Aorta (tissue), 5 donors: ENCODE data around the gene ARMC8. TPM values are rescaled to one million over a fixed set of nuclear protein-coding genes. Genes with fewer than 3 reads are reported as not detected.

Source experiments
- ATAC-seq: fragments of 200-7000 bp; cut with Tn5 transposase; one replicate; pipeline ENCODE4 v1.9.1; 2022; ENCODE audit warnings: moderate library complexity; ENCODE audit not compliant: low FRiP score
- DNase-seq, 2 donors: peaks; one replicate each; pipeline ENCODE4 v3.0.0-alpha.2; 2020
- H3K27ac ChIP-seq, 2 donors: one replicate each; pipeline ENCODE4 v1.5.1; 2013; ENCODE audit warnings: low read length in 2 of 2, mild to moderate bottlenecking in 2 of 2, moderate library complexity in 2 of 2, control low read depth in 1 of 2, inconsistent platforms in 1 of 2, low read depth in 1 of 2
- H3K27me3 ChIP-seq, 2 donors: one replicate each; pipeline ENCODE4 v1.6.1; 2013; ENCODE audit warnings: control low read depth in 1 of 2, low read length in 1 of 2, mild to moderate bottlenecking in 1 of 2, moderate library complexity in 1 of 2; ENCODE audit not compliant: insufficient read depth in 2 of 2, control insufficient read depth in 1 of 2
- H3K36me3 ChIP-seq, 2 donors: one replicate each; pipeline ENCODE4 v1.6.1; 2013; ENCODE audit warnings: control low read depth in 1 of 2, low read length in 1 of 2, mild to moderate bottlenecking in 1 of 2; ENCODE audit not compliant: insufficient read depth in 2 of 2, control insufficient read depth in 1 of 2
- H3K4me1 ChIP-seq, 2 donors: one replicate each; pipeline ENCODE4 v1.6.1; 2013; ENCODE audit warnings: low read length in 2 of 2, control low read depth in 1 of 2, mild to moderate bottlenecking in 1 of 2, moderate library complexity in 1 of 2; ENCODE audit not compliant: insufficient read depth in 2 of 2, control insufficient read depth in 1 of 2
- H3K4me3 ChIP-seq, 2 donors: one replicate each; pipeline ENCODE4 v1.5.1; 2013; ENCODE audit warnings: low read length in 2 of 2, control low read depth in 1 of 2, mild to moderate bottlenecking in 1 of 2
- H3K9me3 ChIP-seq: one replicate; pipeline ENCODE4 v1.6.1; 2013; ENCODE audit warnings: mild to moderate bottlenecking, low read length; ENCODE audit not compliant: control insufficient read depth
- WGBS, 2 donors: extraction: QIAGEN DNeasy Blood & Tissue Kit; methylation state at CpG; one replicate each; pipeline ENCODE4 v1.1.7; 2013; 5-methylcytosine and 5-hydroxymethylcytosine counted together
- intact Hi-C, 2 donors: fragments of 100-400 bp; cut with DNase I; formaldehyde crosslinking; loops; one replicate each; pipeline versions ENCODE4 v1.14.2 to v1.15.0; 2022
- polyA plus RNA-seq, 2 donors: library from polyadenylated mRNA; stranded (reverse); fragments of 200-250 nt; gene quantifications; one replicate each; pipeline ENCODE4 v1.2.3, GENCODE V29; 2013
- total RNA-seq, 2 donors: library from RNA; stranded (reverse); fragmentation: NEBNext Ultra II Directional; extraction: Animal tissue kit (Norgen Biotek cat#: 25700); gene quantifications; one replicate each; pipeline ENCODE4 v1.2.1, GENCODE V29; 2021
- donor health status: healthy with polysubstance abuse.
- donor health status: Bipolar disorder and iron deficiency.
- donor health status: DM: no; HTN: no; CAD: no.
- donor health status: DM: no; HTN: no; CAD: no.
- donor health status: DM: yes; HTN: yes; CAD: no.

ARMC8 gene
- total and polyA plus RNA-seq, 4 donors: 18.2 to 59.7 (median 41.5) TPM

GRCh38 chr3:138323971-138324370, 136.9 kb downstream of the ARMC8 start:
- WGBS, 2 donors: 10 to 32% methylated on average over 4 of the region's 4 CpGs
- no peak overlapping the region for H3K27ac ChIP-seq
- H3K27me3 ChIP-seq: no peaks in the 10 kb centered on the region
- no peak overlapping the region for H3K4me3 ChIP-seq
- H3K36me3 ChIP-seq: no peaks in the 10 kb centered on the region
- DNase-seq (no peak), ATAC-seq (no peak)
- intact Hi-C loops: no loop called here
- no peaks in the 10 kb centered on the region for H3K9me3 ChIP-seq
- H3K4me1 ChIP-seq: no peaks in the 10 kb centered on the region

GRCh38 chr3:138325990-138326389, 138.9 kb downstream of the ARMC8 start:
- Histone ChIP-seq H3K4me1 (no peaks in the 10 kb centered on the region), H3K4me3 (no peak overlapping the region), H3K36me3 (no peaks in the 10 kb centered on the region), H3K27me3 (no peaks in the 10 kb centered on the region), H3K27ac (no peak overlapping the region), H3K9me3 (no peaks in the 10 kb centered on the region)
- no peak for ATAC-seq
- intact Hi-C loops: no loop called here
- DNase-seq: no peak

GRCh38 chr3:138326866-138327595, 139.9 kb downstream of the ARMC8 start:
- H3K4me3 ChIP-seq: no peak overlapping the region
- 93 to 96% methylated on average over 11 to 12 of the region's 12 CpGs for WGBS, 2 donors
- H3K27ac ChIP-seq: no peak overlapping the region
- no peak for DNase-seq
- intact Hi-C loops: no loop called here
- no peaks in the 10 kb centered on the region for H3K4me1 ChIP-seq
- no peaks in the 10 kb centered on the region for H3K36me3 ChIP-seq
- no peaks in the 10 kb centered on the region for H3K9me3 ChIP-seq
- H3K27me3 ChIP-seq: no peaks in the 10 kb centered on the region
- ATAC-seq: no peak

- ATAC-seq (no peak), DNase-seq (no peak)
- Histone ChIP-seq H3K27ac (no peak overlapping the region), H3K27me3 (no peaks in the 10 kb centered on the region), H3K9me3 (no peaks in the 10 kb centered on the region), H3K4me3 (no peak overlapping the region), H3K36me3 (no peaks in the 10 kb centered on the region), H3K4me1 (no peaks in the 10 kb centered on the region)
- intact Hi-C loops: no loop called here
- WGBS, 2 donors: 90% methylated on average over 4 of the region's 4 CpGs
Measured at GRCh38 chr3:138327831-138328230, 140.7 kb downstream of the ARMC8 start.

GRCh38 chr3:138328341-138328740, 141.2 kb downstream of the ARMC8 start:
- Histone ChIP-seq H3K4me1 (no peaks in the 10 kb centered on the region), H3K9me3 (no peaks in the 10 kb centered on the region), H3K27me3 (no peaks in the 10 kb centered on the region), H3K36me3 (no peaks in the 10 kb centered on the region), H3K27ac (no peak overlapping the region), H3K4me3 (no peak overlapping the region)
- 33 to 36% methylated on average over 2 of the region's 2 CpGs for WGBS, 2 donors
- intact Hi-C loops: no loop called here
- ATAC-seq: no peak
- no peak for DNase-seq

GRCh38 chr3:138329127-138329983, 142.3 kb downstream of the ARMC8 start, which contains the start of gene NME9:
NME9 (minus strand) TSS chr3:138329851; CDS start chr3:138329335, 516 bp downstream.
- WGBS, 2 donors: 0 to 1% methylated on average over 62 of the region's 62 CpGs
- no peaks in the 10 kb centered on the region for H3K36me3 ChIP-seq
- H3K4me3 ChIP-seq: peak within 1 kb of the TSS; percentile 31 to 74
- intact Hi-C loops: no loop called here
- no peaks in the 10 kb centered on the region for H3K27me3 ChIP-seq
- peak; percentile 93 for ATAC-seq
- no peaks in the 10 kb centered on the region for H3K9me3 ChIP-seq
- H3K27ac ChIP-seq: no peak within 1 kb of the TSS
- H3K4me1 ChIP-seq: no peaks in the 10 kb centered on the region
- DNase-seq: peak; percentile 93 to 96

GRCh38 chr3:138329984-138330293, 142.8 kb downstream of the ARMC8 start:
- H3K36me3 ChIP-seq: no peaks in the 10 kb centered on the region
- intact Hi-C loops: loop anchor here (5.0 to 10.0 kb wide), 2 partner anchors 62 to 85 kb away; no protein-coding TSS in a partner anchor
- 4 to 5% methylated on average over 7 of the region's 7 CpGs for WGBS, 2 donors
- DNase-seq (no peak), ATAC-seq (no peak)
- H3K4me1 ChIP-seq: no peaks in the 10 kb centered on the region
- no peak overlapping the region for H3K27ac ChIP-seq
- H3K9me3 ChIP-seq: no peaks in the 10 kb centered on the region
- H3K4me3 ChIP-seq: peak overlapping the region in 1 of 2 donors; percentile 74
- no peaks in the 10 kb centered on the region for H3K27me3 ChIP-seq

GRCh38 chr3:138331143-138331894, 144.2 kb downstream of the ARMC8 start:
- H3K4me3 ChIP-seq: no peak overlapping the region
- H3K9me3 ChIP-seq: no peaks in the 10 kb centered on the region
- 85 to 89% methylated on average over 6 of the region's 6 CpGs for WGBS, 2 donors
- H3K27me3 ChIP-seq: no peaks in the 10 kb centered on the region
- DNase-seq (no peak), ATAC-seq (no peak)
- no peaks in the 10 kb centered on the region for H3K36me3 ChIP-seq
- intact Hi-C loops: loop anchor here (5.0 to 10.0 kb wide), 2 partner anchors 61 to 83 kb away; no protein-coding TSS in a partner anchor
- no peak overlapping the region for H3K27ac ChIP-seq
- H3K4me1 ChIP-seq: no peaks in the 10 kb centered on the region
